Measurements from ENCODE around the gene CAMKK1.

- TF ChIP-seq POLR2AphosphoS5 (IDR thresholded peaks at IDR 0.05; ENCODE audit: borderline replicate concordance, low read depth, low read length) (no peak), EZH2 (IDR thresholded peaks at IDR 0.05) (no peak)
Observed at GRCh38 chr17:3834811-3835210, 58.0 kb downstream of the CAMKK1 start.

Data from SK-N-MC (cell line).